Measurements from ENCODE around the gene TNRC6A. TPM values are rescaled to one million over a fixed set of nuclear protein-coding genes. Genes with fewer than 3 reads are reported as not detected.

The TNRC6A gene
- total RNA-seq, 1 donor from 2014 or later: 46.5 TPM

DNA sequence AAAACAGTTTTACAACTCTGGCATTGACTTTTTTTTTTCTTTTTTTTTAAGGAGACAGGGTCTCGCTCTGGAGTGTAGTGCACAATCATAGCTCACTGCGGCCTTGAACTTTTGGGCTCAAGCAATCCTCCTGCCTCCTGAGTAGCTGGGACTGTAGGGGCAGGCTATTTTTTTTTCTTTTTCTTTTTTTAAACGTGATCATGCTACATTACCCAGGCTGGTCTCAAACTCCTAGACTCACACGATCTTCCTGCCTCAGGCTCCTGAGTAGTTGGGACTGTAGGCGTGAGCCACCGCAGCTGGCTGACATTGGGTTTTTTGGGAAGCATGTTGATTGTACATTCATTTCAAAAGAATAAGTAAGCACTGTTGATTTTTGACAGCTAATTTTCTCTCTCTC lies 32.1 kb downstream of the TNRC6A start:
- intact Hi-C loops (cut with DNase I): no loop called here

DNA sequence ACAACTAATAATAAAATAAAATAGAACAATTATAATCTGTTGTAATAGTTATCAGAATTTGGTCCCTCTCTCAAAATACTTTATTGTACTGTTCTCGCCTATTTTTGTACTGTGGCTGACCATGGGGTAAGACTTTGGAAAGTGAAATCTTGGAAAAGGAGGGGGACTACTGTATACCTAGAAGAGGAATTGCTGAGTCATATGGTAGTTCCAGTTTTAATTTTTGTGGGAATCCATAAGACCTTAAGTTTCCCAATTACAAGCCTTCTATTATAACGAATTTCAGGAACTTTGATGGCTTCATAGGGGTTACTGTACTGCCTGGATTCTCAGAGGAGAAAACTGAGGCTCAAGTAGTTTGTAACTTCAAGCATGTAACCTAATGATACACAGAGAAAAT lies 35.5 kb downstream of the TNRC6A start:
- Histone ChIP-seq H3K4me1 (no peaks in the 10 kb centered on the region), H3K4me3 (no peak overlapping the region), H3K27me3 (no peaks in the 10 kb centered on the region), H3K9me3 (no peaks in the 10 kb centered on the region), H3K36me3 (peaks cover 39% of the 10 kb centered on the region), H3K27ac (no peak overlapping the region)
- TF ChIP-seq, protein P1, sequence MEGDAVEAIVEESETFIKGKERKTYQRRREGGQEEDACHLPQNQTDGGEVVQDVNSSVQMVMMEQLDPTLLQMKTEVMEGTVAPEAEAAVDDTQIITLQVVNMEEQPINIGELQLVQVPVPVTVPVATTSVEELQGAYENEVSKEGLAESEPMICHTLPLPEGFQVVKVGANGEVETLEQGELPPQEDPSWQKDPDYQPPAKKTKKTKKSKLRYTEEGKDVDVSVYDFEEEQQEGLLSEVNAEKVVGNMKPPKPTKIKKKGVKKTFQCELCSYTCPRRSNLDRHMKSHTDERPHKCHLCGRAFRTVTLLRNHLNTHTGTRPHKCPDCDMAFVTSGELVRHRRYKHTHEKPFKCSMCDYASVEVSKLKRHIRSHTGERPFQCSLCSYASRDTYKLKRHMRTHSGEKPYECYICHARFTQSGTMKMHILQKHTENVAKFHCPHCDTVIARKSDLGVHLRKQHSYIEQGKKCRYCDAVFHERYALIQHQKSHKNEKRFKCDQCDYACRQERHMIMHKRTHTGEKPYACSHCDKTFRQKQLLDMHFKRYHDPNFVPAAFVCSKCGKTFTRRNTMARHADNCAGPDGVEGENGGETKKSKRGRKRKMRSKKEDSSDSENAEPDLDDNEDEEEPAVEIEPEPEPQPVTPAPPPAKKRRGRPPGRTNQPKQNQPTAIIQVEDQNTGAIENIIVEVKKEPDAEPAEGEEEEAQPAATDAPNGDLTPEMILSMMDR (IDR thresholded peaks at IDR 0.05): no peak
- ATAC-seq: no peak
- intact Hi-C loops (cut with DNase I): no loop called here
- DNase-seq: no peak

More for the DNA sequence above, 32.1 kb downstream of the TNRC6A start:
- DNase-seq (no peak), ATAC-seq (no peak)
- peaks cover 46% of the 10 kb centered on the region for H3K36me3 ChIP-seq
- no peaks in the 10 kb centered on the region for H3K4me1 ChIP-seq
- no peaks in the 10 kb centered on the region for H3K9me3 ChIP-seq
- no peak overlapping the region for H3K27ac ChIP-seq
- TF ChIP-seq, protein P1 (IDR thresholded peaks at IDR 0.05): no peak
- H3K4me3 ChIP-seq: no peak overlapping the region
- no peaks in the 10 kb centered on the region for H3K27me3 ChIP-seq

DNA sequence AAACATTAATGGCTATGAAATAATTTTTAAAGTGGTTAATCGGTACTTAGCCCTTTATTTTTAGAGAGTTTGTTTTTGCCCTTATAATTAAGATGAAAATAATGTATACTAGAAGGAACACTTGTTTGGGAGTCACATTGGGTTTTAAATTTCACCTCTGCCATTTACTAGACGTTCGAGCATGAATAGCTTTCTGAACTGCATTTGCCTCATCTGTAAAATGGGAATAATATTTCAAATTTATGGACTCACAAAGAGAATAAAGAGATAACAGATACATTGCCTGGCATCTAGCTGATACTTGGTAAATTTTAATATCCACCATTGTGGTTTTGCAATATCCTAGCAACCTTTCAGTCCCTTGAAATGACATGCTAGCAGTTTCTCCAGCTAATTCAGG lies 36.6 kb downstream of the TNRC6A start:
- no peak for DNase-seq
- Histone ChIP-seq H3K27me3 (no peaks in the 10 kb centered on the region), H3K9me3 (no peaks in the 10 kb centered on the region), H3K4me3 (no peak overlapping the region), H3K4me1 (no peaks in the 10 kb centered on the region), H3K36me3 (peaks cover 39% of the 10 kb centered on the region), H3K27ac (no peak overlapping the region)
- TF ChIP-seq, protein P1 (IDR thresholded peaks at IDR 0.05): no peak
- intact Hi-C loops (cut with DNase I): no loop called here
- no peak for ATAC-seq

DNA sequence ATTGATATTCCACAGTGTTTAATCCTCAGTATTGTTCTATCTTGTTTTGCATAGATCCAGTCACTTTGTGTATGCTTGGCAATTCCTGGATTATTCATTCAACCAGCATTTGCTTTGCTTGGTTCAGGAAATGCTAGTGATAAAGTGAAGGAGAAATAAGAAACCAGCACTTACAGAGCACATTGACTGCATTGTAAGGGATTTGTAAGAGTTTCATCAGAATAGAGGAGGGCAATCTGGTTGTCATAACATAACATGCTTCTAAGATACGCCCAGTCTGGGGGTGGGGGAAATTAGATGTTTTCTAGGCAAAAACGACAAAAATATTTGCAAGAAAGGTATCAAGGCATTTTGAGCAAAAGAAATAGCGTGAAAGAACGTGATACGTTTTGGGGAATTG lies 40.4 kb downstream of the TNRC6A start:
- TF ChIP-seq, protein P1 (IDR thresholded peaks at IDR 0.05): no peak
- ATAC-seq: no peak
- intact Hi-C loops (cut with DNase I): no loop called here

DNA sequence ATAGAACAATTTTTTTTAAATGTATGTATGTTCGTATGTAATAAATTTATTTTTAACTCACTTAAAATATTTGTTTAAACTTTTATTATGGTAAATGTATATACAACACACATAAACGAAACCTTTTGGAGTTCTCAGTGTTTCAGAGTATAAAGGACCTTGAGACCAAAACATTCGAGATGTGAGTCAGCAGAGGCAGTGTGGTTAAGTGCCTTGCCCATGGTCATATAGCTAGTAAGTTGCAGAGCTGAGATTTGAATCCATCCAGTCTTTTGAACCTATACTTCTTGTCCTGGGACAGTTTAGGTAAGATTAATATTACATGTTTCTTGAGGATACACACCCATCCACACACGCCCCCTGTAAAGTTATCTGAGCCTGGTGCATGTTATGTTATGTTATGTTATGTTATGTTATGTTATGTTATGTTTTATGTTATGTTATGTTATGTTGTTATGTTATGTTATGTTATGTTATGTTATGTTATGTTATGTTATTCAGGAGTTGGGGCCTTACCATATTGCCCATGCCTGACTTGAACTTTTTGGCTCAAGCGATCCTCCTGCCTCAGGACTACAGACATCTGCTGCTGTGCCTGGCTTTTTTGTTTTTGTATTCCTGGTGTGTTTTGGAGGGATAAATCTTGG lies 41.8 kb downstream of the TNRC6A start:
- no peak overlapping the region for H3K27ac ChIP-seq
- no peaks in the 10 kb centered on the region for H3K27me3 ChIP-seq
- H3K4me3 ChIP-seq: no peak overlapping the region
- DNase-seq (no peak), ATAC-seq (no peak)
- TF ChIP-seq, protein P1 (IDR thresholded peaks at IDR 0.05): no peak
- no peaks in the 10 kb centered on the region for H3K9me3 ChIP-seq
- peaks cover 10% of the 10 kb centered on the region for H3K36me3 ChIP-seq
- intact Hi-C loops (cut with DNase I): no loop called here
- H3K4me1 ChIP-seq: no peaks in the 10 kb centered on the region

More for the DNA sequence above, 40.4 kb downstream of the TNRC6A start:
- Histone ChIP-seq H3K27ac (no peak overlapping the region), H3K4me1 (no peaks in the 10 kb centered on the region), H3K27me3 (no peaks in the 10 kb centered on the region), H3K9me3 (no peaks in the 10 kb centered on the region), H3K4me3 (no peak overlapping the region), H3K36me3 (peaks cover 18% of the 10 kb centered on the region)
- no peak for DNase-seq

DNA sequence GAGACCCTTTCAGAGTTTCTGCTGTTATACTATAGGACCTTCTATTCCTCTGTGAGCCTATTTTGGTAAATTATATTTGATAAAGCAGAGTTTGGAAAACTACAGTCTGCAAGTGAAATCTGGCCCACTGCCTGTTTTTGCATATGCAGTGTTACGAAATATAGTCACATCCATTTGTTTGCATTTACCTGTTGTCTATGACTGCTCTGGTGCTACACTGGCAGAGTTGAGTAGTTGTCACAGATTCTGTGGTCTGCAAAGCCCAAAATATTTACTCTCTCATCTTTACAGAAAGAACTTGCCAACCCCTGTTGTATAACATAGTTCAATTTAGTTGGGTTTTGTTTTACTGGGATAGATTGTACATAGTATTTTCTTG lies 42.3 kb downstream of the TNRC6A start:
- DNase-seq: no peak
- ATAC-seq: no peak
- no peaks in the 10 kb centered on the region for H3K4me1 ChIP-seq
- H3K36me3 ChIP-seq: peaks cover 7% of the 10 kb centered on the region
- intact Hi-C loops (cut with DNase I): no loop called here
- H3K27ac ChIP-seq: no peak overlapping the region
- no peak overlapping the region for H3K4me3 ChIP-seq
- TF ChIP-seq, protein P1 (IDR thresholded peaks at IDR 0.05): no peak
- H3K27me3 ChIP-seq: no peaks in the 10 kb centered on the region
- no peaks in the 10 kb centered on the region for H3K9me3 ChIP-seq
